SU-DHL-6 (cell line): Measurements from ENCODE around the gene VPS4A.

Experiments
- H2AFZ ChIP-seq: fragments of 200-600 bp; sonication (generic); 2 replicates; pipeline ENCODE4 v1.6.1; 2014; ENCODE audit warnings: low read depth, mild to moderate bottlenecking, moderate library complexity, mixed read lengths, antibody characterized with exemption, low read length; ENCODE audit not compliant: severe bottlenecking
- H3F3A ChIP-seq: fragments of 200-600 bp; shearing (Covaris generic); 2 replicates; pipeline ENCODE4 v1.6.0; 2016; ENCODE audit warnings: antibody characterized with exemption, mild to moderate bottlenecking; ENCODE audit not compliant: insufficient read depth
- H3K27ac ChIP-seq: fragments of 200-600 bp; sonication (generic); 2 replicates; pipeline ENCODE4 v1.5.1; 2016; ENCODE audit warnings: low read depth, mild to moderate bottlenecking, low read length, moderate library complexity, mixed read lengths
- H3K27me3 ChIP-seq: fragments of 200-600 bp; sonication (generic), shearing (Covaris generic); 2 replicates; pipeline ENCODE4 v1.6.0; 2014; ENCODE audit warnings: mild to moderate bottlenecking, low read length
- H3K36me3 ChIP-seq: fragments of 200-600 bp; sonication (generic); 2 replicates; pipeline ENCODE4 v1.6.1; 2014; ENCODE audit warnings: mild to moderate bottlenecking, low read length, mixed read lengths
- H3K4me2 ChIP-seq: fragments of 300-600, 200-600 bp; shearing (Covaris generic), sonication (generic); 2 replicates; pipeline ENCODE4 v1.6.0; 2014; ENCODE audit warnings: low read length, low read depth, mild to moderate bottlenecking; ENCODE audit not compliant: poor library complexity, severe bottlenecking
- H3K4me3 ChIP-seq: fragments of 200-600 bp; sonication (generic); 2 replicates; pipeline ENCODE4 v1.5.1; 2014; ENCODE audit warnings: antibody characterized with exemption, low read length, mild to moderate bottlenecking, mixed read lengths; ENCODE audit not compliant: insufficient read depth, poor library complexity, severe bottlenecking
- H3K79me2 ChIP-seq: fragments of 200-600 bp; sonication (generic); 2 replicates; pipeline ENCODE4 v1.6.1; 2014; ENCODE audit warnings: mild to moderate bottlenecking, low read length, moderate library complexity; ENCODE audit not compliant: insufficient read depth
- H3K9ac ChIP-seq: fragments of 200-600 bp; sonication (generic); 2 replicates; pipeline ENCODE4 v1.7.0; 2014; ENCODE audit warnings: mild to moderate bottlenecking, low read length
- H3K9me2 ChIP-seq: fragments of 200-600 bp; sonication (generic); replicated peaks from 2 replicates; pipeline ENCODE4 v1.6.1; 2014; ENCODE audit warnings: low read length; ENCODE audit not compliant: insufficient read depth
- H3K9me3 ChIP-seq: fragments of 200-600 bp; sonication (generic); 2 replicates; pipeline ENCODE4 v1.6.1; 2014; ENCODE audit warnings: low read length, mixed read lengths; ENCODE audit not compliant: insufficient read depth
- H4K20me1 ChIP-seq: fragments of 200-600 bp; sonication (generic); 2 replicates; pipeline ENCODE4 v1.6.1; 2014; ENCODE audit warnings: low read depth, mild to moderate bottlenecking, antibody characterized with exemption, low read length, moderate library complexity, mixed read lengths
- EZH2phosphoT487 ChIP-seq: fragments of 200-600 bp; sonication (generic), shearing (Covaris generic); conservative IDR thresholded peaks from 2 replicates; pipeline ENCODE4 v1.6.1; 2018; ENCODE audit warnings: mild to moderate bottlenecking, antibody characterized with exemption, low read length, moderate library complexity, mixed read lengths
- TF ChIP-seq, protein P1 (sequence below): fragments of 200-600 bp; sonication (generic); IDR thresholded peaks from one replicate; pipeline ENCODE4 v1.5.1; 2017; ENCODE audit warnings: antibody characterized with exemption, mild to moderate bottlenecking, low read length, moderate library complexity; ENCODE audit not compliant: insufficient read depth, poor library complexity, severe bottlenecking

Gene VPS4A

GRCh38 chr16:69307091-69307490 lies 4.1 kb upstream of the VPS4A start:
- no peak for TF ChIP-seq EZH2phosphoT487
- TF ChIP-seq, protein P1, sequence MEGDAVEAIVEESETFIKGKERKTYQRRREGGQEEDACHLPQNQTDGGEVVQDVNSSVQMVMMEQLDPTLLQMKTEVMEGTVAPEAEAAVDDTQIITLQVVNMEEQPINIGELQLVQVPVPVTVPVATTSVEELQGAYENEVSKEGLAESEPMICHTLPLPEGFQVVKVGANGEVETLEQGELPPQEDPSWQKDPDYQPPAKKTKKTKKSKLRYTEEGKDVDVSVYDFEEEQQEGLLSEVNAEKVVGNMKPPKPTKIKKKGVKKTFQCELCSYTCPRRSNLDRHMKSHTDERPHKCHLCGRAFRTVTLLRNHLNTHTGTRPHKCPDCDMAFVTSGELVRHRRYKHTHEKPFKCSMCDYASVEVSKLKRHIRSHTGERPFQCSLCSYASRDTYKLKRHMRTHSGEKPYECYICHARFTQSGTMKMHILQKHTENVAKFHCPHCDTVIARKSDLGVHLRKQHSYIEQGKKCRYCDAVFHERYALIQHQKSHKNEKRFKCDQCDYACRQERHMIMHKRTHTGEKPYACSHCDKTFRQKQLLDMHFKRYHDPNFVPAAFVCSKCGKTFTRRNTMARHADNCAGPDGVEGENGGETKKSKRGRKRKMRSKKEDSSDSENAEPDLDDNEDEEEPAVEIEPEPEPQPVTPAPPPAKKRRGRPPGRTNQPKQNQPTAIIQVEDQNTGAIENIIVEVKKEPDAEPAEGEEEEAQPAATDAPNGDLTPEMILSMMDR: no peak
- Histone ChIP-seq H3K9ac (no peak overlapping the region), H3K79me2 (peaks cover 5% of the 10 kb centered on the region), H3K4me2 (no peak overlapping the region), H2AFZ (no peak overlapping the region), H3K4me3 (no peak overlapping the region), H3K9me2 (no peaks in the 10 kb centered on the region), H3K27me3 (no peaks in the 10 kb centered on the region), H4K20me1 (no peaks in the 10 kb centered on the region), H3K9me3 (no peaks in the 10 kb centered on the region), H3K27ac (no peak overlapping the region), H3F3A (peaks cover 19% of the 10 kb centered on the region), H3K36me3 (no peaks in the 10 kb centered on the region)

DNA sequence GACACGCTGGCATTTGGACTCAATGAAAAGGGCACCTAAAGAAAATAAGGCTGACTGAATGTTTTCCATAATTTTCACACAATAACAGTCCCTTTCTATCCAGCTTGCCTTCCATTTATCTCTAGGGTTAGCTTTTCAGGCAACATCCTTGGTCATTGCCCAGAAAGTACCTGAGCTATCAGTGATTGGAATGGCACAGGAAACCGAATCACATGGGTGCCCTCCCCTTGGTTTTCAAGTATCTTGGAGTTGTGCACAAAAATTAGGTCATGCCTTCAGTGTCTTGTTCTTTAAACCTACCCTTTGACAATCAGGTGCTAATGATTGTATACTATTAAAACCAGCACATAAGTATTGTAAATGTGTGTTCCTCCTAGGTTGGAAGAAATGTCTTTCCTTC lies 3.3 kb upstream of the VPS4A start:
- Histone ChIP-seq H4K20me1 (no peaks in the 10 kb centered on the region; the same call in 1 of the 2 replicates), H3K9me2 (no peaks in the 10 kb centered on the region), H3K27me3 (no peaks in the 10 kb centered on the region), H3K79me2 (peaks cover 11% of the 10 kb centered on the region), H3K4me2 (no peak overlapping the region), H3F3A (peaks cover 19% of the 10 kb centered on the region), H3K4me3 (no peak overlapping the region), H2AFZ (no peak overlapping the region), H3K27ac (no peak overlapping the region), H3K9me3 (no peaks in the 10 kb centered on the region), H3K9ac (no peak overlapping the region), H3K36me3 (no peaks in the 10 kb centered on the region)
- no peak for TF ChIP-seq EZH2phosphoT487
- TF ChIP-seq, protein P1: no peak

DNA sequence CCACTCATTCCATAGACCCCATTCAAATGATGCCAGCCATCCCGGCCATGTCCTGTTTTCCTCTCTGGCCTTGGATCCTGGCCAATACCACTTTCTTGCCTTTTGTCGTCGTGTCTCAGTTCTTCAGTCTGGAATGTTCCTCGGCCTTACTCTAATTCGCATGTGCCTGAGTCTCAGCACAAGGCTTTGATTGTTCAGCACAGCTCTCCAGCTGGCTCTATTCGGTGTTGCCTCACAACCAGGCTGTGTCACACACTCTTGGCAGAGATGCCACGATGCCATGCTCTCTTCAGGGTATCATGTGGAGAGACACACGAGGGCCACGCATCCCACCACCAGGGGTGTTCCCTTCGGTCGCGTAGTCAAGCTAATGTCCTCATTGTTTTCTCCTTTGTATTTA lies 1.8 kb upstream of the VPS4A start:
- Histone ChIP-seq H3K9ac (no peak overlapping the region), H3K27ac (no peak overlapping the region), H3K4me3 (no peak overlapping the region), H2AFZ (no peak overlapping the region), H3K27me3 (no peaks in the 10 kb centered on the region), H3F3A (peaks cover 19% of the 10 kb centered on the region), H3K4me2 (no peak overlapping the region), H4K20me1 (no peaks in the 10 kb centered on the region; the same call in 1 of the 2 replicates), H3K36me3 (no peaks in the 10 kb centered on the region), H3K79me2 (peaks cover 26% of the 10 kb centered on the region), H3K9me2 (no peaks in the 10 kb centered on the region), H3K9me3 (no peaks in the 10 kb centered on the region)
- TF ChIP-seq, protein P1: no peak
- TF ChIP-seq EZH2phosphoT487: no peak
